HG03521 (cell line): ENCODE measurements around the gene KCTD17.

ENCODE experiments used
- ATAC-seq: cut with Tn5 transposase; IDR thresholded peaks from one replicate; pipeline ENCODE4 v1.9.1; 2021; ENCODE audit warnings: mild to moderate bottlenecking, moderate library complexity; ENCODE audit not compliant: unreplicated experiment

The KCTD17 gene

GRCh38 chr22:37039466-37039865 is 12.1 kb upstream of the KCTD17 start:
- ATAC-seq, result no peak

GRCh38 chr22:37043209-37043827 is 8.2 kb upstream of the KCTD17 start:
- ATAC-seq, result no peak

GRCh38 chr22:37043828-37044538 is 7.6 kb upstream of the KCTD17 start:
- no peak for ATAC-seq

GRCh38 chr22:37044634-37045625 is 6.6 kb upstream of the KCTD17 start:
- ATAC-seq, result no peak

- ATAC-seq, result no peak
Measured at GRCh38 chr22:37045958-37046357, 5.6 kb upstream of the KCTD17 start.

GRCh38 chr22:37046589-37046988 is 5.0 kb upstream of the KCTD17 start:
- no peak for ATAC-seq

GRCh38 chr22:37047006-37047405 is 4.5 kb upstream of the KCTD17 start:
- no peak for ATAC-seq

- ATAC-seq, result no peak
Measured at GRCh38 chr22:37048133-37048532, 3.4 kb upstream of the KCTD17 start.

GRCh38 chr22:37049224-37049623 is 2.3 kb upstream of the KCTD17 start:
- ATAC-seq, result no peak

- ATAC-seq, result no peak
Measured at GRCh38 chr22:37050913-37051312, 629 bp upstream of the KCTD17 start.

GRCh38 chr22:37052386-37053309 is 1.1 kb downstream of the KCTD17 start:
- no peak for ATAC-seq

- no peak for ATAC-seq
Measured at GRCh38 chr22:37053310-37054055, 1.9 kb downstream of the KCTD17 start.

- ATAC-seq, result no peak
Measured at GRCh38 chr22:37054056-37054395, 2.5 kb downstream of the KCTD17 start.

GRCh38 chr22:37054600-37055365 is 3.2 kb downstream of the KCTD17 start:
- ATAC-seq, result no peak

GRCh38 chr22:37056246-37056645 is 4.7 kb downstream of the KCTD17 start:
- no peak for ATAC-seq

- ATAC-seq, result no peak
Measured at GRCh38 chr22:37057226-37057625, 5.7 kb downstream of the KCTD17 start.

GRCh38 chr22:37057796-37058510 is 6.4 kb downstream of the KCTD17 start:
- no peak for ATAC-seq

- ATAC-seq, result no peak
Measured at GRCh38 chr22:37058917-37059701, 7.6 kb downstream of the KCTD17 start.
